HG02571 (cell line): ENCODE results near the gene AFDN.

Experiments used
- ATAC-seq: cut with Tn5 transposase; IDR thresholded peaks from one replicate; pipeline ENCODE4 v1.9.1; 2021; ENCODE audit warnings: mild to moderate bottlenecking, moderate library complexity; ENCODE audit not compliant: unreplicated experiment

Gene AFDN

GRCh38 chr6:168013250-168013915, 186.7 kb downstream of the AFDN start:
- no peak for ATAC-seq

GRCh38 chr6:168014428-168014827, 187.7 kb downstream of the AFDN start:
- ATAC-seq, result no peak

- no peak for ATAC-seq
Measured at GRCh38 chr6:168015009-168015408, 188.3 kb downstream of the AFDN start.

- ATAC-seq, result no peak
Measured at GRCh38 chr6:168015482-168016175, 188.9 kb downstream of the AFDN start.

- no peak for ATAC-seq
Measured at GRCh38 chr6:168016176-168016620, 189.5 kb downstream of the AFDN start.

- no peak for ATAC-seq
Measured at GRCh38 chr6:168016721-168017525, 190.2 kb downstream of the AFDN start.

GRCh38 chr6:168017629-168018028, 190.9 kb downstream of the AFDN start:
- no peak for ATAC-seq

GRCh38 chr6:168018664-168019063, 192.0 kb downstream of the AFDN start:
- no peak for ATAC-seq

- ATAC-seq, result no peak
Measured at GRCh38 chr6:168020242-168020641, 193.5 kb downstream of the AFDN start.

GRCh38 chr6:168021581-168021980, 194.9 kb downstream of the AFDN start:
- ATAC-seq, result no peak
